ENCODE measurements around the gene ZNF746.
A peak's percentile ranks its signal among the peaks of the same experiment; 100 is the strongest.
"Not testable (repeated sequence)": the region's sequence is repeated elsewhere in the genome, so short reads cannot be mapped to it uniquely, and the experiment has no call there.

The ZNF746 gene

DNA sequence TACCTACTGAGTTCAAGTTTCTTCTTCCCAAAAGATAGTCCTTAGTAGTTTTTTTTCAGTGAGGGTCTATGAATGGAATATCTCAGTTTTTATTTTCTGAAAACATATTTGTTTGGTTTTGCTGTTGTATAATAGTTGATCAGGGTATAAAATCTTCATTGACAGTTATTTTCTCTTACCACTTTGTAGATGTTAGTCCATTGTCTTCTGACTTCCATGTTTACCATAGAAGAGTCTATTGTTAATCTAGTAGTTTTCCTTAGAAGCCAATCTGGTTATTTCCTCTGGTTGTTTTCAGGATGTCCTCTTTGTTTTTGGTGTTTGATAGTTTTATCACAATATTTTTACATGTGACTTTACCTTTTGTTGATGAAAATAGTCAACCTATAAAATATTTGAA is 31.2 kb downstream of the ZNF746 start:
- DNase-seq: no peak
- in situ Hi-C loops (cut with HindIII; ENCODE audit: low pct_ligation_motif_present, low pct_unique_long_range_greater_than_20kb, low sequenced_read_pairs): no loop called here

DNA sequence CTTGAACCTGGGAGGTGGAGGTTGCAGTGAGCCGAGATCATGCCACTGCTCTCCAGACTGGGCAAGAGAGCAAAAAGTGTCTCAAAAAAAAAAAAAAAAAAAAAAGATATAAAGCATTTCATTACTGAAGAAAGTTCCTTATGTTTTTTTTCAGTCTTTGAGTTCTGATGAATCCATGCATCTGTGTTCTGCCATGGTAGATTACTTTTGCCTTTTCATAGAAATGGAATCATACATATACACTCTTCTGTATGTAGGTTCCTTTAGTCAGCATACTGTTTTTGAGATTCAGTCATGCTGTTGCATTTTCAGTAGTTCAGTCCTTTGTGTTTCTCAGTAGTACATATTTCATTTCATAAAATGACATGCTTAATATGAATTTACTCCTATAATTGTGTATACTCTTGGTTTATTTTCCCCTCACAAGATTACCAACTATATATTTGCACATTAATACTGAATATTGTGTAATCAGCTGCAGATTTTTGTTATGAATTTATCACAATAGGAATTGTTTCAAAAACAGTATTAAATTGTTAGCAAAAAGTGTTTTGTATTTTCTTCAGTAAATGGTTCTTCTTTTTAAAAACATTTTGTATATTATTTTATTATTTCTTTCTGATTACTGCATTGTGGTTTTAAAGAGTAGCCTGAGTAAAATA is 34.0 kb downstream of the ZNF746 start:
- in situ Hi-C loops (cut with HindIII; ENCODE audit: low pct_ligation_motif_present, low pct_unique_long_range_greater_than_20kb, low sequenced_read_pairs): no loop called here

DNA sequence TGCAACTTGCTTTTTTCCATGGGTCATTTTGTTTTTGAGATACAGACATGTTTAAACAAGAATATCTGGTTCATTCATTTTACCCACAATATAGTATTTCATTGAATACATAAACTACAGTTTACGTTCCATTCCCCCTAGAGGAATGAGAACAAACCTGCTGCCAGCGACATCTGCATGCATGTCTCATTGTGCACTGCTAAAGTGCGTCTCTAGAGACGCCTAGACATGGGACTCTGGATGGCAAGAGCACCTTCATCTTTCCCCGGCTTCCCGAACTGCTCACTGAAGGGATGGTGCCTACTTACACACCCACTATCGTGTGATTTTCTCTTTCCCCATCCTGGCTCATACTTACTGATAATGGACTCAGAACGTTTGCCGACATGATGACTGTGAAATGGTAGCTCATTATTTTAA is 35.5 kb downstream of the ZNF746 start:
- in situ Hi-C loops (cut with HindIII; ENCODE audit: low pct_ligation_motif_present, low pct_unique_long_range_greater_than_20kb, low sequenced_read_pairs): no loop called here
- no peak for DNase-seq

More for the DNA sequence above, 34.0 kb downstream of the ZNF746 start:
- DNase-seq: no peak

DNA sequence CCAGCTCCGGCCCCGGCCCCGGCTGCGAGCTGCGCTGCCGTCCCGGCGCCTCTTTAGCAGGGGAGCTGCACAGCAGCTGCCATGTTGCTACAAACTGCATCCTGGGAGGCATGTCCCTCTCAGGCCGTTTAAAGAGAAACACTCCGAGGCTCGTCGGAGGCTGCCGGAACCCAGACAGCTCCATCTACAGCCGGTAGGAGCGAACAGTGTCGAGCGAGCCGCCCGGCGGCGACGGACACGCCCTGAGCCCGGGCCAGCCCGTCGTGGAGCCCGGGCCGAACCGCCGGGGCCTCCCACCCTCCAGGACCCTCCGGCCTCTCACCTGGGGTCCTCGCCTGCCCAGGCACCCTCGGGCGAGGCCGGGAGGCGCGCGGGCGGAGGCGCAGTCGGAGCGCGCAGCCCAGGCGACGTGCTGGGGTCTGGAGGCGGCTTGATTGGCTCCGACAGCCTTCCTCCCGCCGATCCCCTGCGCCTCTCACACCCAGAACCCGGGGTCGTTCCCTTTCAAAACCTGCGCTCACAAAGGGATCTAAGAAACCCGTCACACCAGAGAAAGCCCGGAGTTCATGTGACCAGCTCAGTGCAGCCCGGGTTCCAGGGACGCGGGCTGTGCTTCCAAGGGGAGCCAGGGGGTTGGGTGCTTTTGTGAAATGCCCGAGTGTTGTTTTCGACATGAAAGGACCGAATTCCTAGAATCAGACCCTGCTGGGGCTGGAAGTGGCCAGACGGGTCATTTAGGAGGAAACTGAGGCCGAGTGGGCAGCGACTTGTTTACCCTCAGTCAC is 36.9 kb downstream of the ZNF746 start, which contains the start of gene ZNF777:
Gene ZNF777, minus strand, starts transcription at position 570 of the 785 bp plus-strand sequence. CDS start 5,040 bp downstream, outside the sequence.
- in situ Hi-C loops (cut with HindIII; ENCODE audit: low pct_ligation_motif_present, low pct_unique_long_range_greater_than_20kb, low sequenced_read_pairs): no loop called here
- DNase-seq: peak; percentile 93

DNA sequence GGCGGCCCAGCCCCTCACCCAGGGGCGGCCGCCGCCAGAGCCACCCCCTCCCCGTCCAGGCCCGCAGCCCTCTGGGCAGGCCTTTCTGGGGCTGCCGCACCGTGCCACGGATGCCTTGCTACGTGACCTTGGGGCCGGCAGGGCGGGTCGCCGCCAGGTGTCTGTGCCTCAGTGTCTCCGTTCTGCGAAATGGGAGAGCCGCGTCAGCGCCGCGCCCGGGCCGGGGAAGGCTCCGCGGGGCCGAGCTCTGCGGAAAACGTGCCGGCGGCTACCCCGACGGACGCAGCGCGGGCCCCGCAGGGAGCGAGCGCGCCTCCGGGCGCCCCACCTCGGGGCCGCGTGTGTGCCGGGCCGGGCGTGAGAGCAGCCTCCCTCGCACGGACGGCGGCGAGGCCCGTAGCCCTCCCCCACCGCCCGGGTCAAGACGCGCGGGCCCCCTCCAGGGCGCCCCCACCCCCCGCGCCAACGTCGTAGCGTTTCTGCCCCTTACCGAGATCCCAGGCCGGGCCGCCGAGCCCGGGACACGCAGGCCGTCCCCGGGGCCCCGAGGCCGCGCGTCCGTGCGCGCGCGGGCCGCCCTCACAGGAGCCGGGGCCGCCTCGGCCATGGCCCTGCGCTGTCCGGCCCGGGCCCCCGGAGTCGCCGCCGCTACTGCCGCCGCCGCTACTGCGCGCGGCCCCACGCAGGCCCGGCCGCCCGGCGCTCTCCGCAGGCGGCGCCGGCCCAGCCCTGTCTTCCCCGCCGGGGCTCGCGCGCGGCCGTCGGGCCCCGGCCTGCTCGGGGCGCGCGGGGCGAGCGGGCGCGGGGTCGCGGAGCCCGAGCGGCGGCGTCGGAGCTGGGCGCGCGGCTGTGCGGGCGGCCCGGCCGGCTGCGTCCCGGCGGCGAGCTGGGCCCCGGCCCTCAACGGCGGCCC is 37.8 kb downstream of the ZNF746 start:
- DNase-seq: peak; percentile 24
- in situ Hi-C loops (cut with HindIII; ENCODE audit: low pct_ligation_motif_present, low pct_unique_long_range_greater_than_20kb, low sequenced_read_pairs): no loop called here

DNA sequence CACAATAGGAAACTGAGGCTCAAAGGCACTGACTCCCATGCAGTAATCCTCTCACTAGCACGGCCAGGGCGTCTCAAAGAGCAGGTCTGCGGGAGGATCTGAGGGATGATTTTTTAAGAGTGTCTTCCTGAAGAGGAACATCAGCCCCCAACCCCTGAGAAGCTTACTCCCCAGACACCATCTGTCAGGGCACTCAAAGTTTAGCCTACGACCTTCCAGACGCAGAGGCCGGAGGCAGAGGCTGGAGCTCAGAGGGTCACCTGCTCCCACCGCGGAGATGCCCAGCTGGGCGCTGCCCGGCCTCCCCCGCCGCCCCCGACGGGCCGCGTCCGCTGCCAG is 38.4 kb downstream of the ZNF746 start:
- no peak for DNase-seq
- in situ Hi-C loops (cut with HindIII; ENCODE audit: low pct_ligation_motif_present, low pct_unique_long_range_greater_than_20kb, low sequenced_read_pairs): no loop called here

DNA sequence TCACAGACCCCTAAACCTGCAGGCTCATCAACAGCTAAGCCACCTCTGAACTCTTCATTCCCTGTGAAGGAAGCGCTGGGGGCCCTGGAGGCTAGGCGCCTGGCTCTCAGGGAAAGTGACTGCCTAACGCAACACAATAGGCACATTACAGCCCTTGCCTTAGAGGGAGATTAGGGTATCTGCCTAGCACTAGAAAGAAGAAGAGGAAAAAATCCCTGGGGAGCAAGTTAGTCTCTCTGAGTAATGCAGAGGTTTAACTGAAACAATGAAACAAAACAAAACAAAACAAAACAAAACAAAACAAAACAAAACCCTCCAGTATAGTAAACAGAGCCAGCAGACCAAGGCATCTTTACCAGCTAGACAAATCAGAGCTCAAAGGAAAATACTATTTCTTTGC is 39.4 kb downstream of the ZNF746 start:
- in situ Hi-C loops (cut with HindIII; ENCODE audit: low pct_ligation_motif_present, low pct_unique_long_range_greater_than_20kb, low sequenced_read_pairs): no loop called here
- DNase-seq: no peak

DNA sequence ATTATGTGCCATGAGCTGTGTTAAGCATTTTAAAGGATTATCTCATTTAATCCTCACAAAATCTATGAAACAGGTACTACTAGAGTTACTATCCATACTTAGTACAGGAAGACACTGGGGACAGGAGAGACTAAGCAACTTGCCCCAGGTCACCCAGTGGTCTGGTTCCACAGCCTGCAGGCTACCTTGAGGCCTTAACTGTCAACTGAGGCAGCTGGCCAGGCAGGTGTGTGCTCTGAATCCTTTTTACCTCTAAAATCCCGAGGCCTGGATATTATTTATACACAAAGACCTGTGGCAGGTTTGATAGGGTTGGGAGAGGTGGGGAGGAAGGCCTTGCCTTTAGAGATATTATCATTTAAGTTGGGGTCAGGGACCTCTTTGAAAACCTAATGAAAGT is 39.8 kb downstream of the ZNF746 start:
- in situ Hi-C loops (cut with HindIII; ENCODE audit: low pct_ligation_motif_present, low pct_unique_long_range_greater_than_20kb, low sequenced_read_pairs): no loop called here

DNA sequence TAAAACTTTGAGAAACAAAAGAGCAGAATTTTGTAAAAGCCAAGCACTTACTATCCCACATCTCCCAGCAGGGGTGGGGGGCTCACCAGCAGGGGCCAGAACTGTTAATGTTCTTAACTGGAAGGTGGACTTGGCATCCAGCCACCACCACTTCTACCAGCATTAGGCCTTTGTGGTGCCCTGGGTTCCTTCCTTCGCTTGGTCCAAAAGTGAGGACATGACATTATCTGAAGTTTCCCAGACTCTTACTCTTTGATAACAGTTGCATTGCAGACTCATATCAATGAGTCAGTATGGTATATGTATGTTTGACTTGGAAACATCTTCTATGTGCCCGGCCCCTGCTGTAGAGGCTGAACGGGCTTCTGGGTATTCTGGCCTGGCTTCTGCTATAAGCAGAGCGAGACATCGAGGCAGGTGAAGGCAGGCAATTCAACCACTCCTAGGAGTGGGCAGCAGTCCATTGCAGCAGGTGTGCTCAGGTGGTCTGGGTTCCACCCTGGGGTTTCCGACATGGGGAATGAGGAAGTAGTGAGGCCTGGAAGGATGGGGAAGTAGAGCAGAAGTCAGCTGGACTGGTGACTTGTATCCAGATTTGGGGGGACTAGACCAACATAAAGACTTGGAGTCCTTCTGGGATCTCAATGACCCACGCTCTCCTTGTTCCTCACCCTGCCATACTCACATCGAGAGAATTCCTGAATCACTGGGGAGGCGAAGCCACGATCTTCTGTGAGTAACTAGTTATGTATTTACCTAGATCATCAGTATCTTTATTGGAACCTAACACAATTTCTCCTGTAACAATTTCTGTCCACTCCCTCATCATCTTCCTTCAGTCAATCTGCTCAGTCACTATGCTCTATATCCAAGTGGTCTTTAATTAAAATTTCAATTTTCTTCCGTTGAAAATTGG is 40.8 kb downstream of the ZNF746 start:
- in situ Hi-C loops (cut with HindIII; ENCODE audit: low pct_ligation_motif_present, low pct_unique_long_range_greater_than_20kb, low sequenced_read_pairs): no loop called here
- peak; percentile 54 for DNase-seq

More for the DNA sequence above, 39.8 kb downstream of the ZNF746 start:
- no peak for DNase-seq

DNA sequence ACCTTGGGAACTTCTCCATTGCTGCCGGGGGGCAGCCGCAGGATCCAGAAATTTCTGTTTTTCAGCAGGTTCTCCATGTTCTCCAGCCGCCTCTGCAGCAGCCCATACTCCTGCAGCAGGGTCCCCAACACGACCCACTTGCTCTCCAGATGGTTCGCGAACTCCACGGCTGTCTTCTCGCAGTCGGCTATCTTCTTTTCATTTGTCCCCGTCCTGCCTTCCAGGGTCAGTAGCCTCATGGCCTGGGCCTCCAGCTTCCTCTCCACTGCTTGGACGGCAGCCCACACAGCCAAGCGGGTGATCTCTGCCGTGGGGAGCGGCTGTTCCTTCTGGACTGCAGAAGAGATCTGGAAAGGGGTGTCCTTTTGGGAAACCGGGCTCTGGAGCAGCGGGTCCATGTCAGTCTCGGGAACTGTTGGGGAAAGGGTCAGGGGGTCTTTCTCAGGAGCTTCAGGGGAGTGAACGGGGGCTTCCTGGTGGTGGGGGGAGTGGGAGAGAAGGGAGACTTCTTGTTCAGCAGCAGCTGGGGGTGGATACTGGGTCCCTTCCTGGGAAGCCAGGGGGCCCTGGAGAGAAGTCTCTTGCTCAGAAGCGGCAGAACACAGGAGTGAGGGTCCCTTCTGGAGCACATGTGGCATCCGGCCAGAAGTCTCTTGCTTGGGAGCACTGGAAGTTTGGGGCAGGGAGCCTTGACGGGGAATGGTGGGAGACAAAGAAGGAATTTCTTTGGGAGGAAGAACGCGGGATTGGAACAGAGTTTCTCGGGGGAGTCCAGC is 42.2 kb downstream of the ZNF746 start:
- no peak for DNase-seq
- in situ Hi-C loops (cut with HindIII; ENCODE audit: low pct_ligation_motif_present, low pct_unique_long_range_greater_than_20kb, low sequenced_read_pairs): no loop called here

DNA sequence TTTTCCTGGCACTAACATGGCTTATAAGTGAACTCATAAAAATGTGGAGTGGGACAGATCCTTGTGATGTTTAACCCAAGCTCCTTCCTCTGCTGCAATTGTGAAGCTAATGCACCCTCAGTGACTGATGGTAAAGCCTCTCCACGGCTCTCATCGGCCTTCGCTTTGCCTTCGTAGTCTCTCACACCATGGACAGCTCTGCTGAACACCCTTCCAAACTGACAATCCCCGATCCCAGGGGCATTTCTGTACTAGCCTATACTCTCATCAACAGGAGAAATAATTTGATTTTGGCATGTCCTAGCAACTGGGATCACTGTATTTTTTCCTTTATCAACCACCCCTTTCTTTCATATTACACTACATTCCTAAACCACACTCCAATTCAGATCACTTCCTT is 42.9 kb downstream of the ZNF746 start:
- no peak for DNase-seq
- in situ Hi-C loops (cut with HindIII; ENCODE audit: low pct_ligation_motif_present, low pct_unique_long_range_greater_than_20kb, low sequenced_read_pairs): no loop called here

DNA sequence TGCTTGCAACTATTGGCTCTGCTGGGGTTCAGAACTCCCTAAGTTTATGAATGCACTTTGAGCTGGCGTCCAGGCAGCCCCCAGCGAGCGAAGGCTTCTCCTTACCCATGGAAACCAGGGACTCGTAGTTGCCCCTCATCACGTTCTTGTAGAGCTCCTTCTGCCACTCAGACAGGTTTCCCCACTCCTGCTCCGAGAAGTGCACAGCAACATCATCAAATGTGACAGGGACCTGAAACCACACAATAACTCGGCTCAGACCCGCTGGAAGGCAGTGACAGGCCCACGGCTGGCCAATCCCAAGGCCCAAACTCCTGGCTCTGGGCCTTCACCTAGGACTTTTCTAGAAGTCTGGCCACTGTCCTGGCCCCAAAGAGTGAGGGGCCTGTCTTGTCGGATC is 43.6 kb downstream of the ZNF746 start:
- no peak for DNase-seq
- in situ Hi-C loops (cut with HindIII; ENCODE audit: low pct_ligation_motif_present, low pct_unique_long_range_greater_than_20kb, low sequenced_read_pairs): no loop called here

DNA sequence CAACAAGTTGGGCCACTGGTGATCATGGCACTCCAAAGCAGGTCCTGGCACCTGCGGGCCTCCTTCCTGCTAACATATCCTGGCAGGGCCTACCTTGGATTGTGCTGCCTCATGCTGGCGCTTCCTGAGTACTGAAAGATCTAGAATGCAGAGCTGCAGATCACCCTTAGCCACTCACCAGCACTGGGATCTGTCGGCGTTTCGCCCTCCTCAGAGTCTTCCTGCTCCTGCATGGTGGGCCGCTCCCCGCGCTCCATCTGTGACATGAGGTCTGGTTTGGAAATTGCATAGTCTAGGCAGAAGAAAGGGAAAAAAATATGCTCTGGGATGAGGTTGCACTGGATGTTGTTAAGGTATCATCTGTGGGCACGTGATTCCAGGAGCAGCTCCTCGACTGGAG is 46.8 kb downstream of the ZNF746 start:
- DNase-seq: no peak
- in situ Hi-C loops (cut with HindIII; ENCODE audit: low pct_ligation_motif_present, low pct_unique_long_range_greater_than_20kb, low sequenced_read_pairs): no loop called here

DNA sequence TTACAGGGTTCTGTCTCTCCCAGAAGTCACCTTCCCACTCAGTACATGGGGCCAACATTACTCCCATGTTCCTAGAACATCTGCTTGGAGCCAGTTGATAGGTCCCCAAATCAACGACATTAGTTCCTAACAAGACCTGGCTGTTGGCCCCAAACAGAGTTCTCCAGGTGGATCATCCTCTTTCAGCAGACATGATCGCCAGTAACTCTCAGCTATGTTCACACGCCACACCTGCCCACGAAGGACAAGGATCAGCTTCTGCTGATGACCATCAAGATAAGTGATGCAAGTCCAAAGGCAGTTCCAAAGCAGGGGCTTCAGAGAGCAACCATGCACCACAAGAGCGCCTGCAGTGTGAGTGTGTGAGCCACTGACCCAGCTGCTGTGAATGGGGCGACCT is 47.7 kb downstream of the ZNF746 start:
- DNase-seq: no peak
- in situ Hi-C loops (cut with HindIII; ENCODE audit: low pct_ligation_motif_present, low pct_unique_long_range_greater_than_20kb, low sequenced_read_pairs): no loop called here

DNA sequence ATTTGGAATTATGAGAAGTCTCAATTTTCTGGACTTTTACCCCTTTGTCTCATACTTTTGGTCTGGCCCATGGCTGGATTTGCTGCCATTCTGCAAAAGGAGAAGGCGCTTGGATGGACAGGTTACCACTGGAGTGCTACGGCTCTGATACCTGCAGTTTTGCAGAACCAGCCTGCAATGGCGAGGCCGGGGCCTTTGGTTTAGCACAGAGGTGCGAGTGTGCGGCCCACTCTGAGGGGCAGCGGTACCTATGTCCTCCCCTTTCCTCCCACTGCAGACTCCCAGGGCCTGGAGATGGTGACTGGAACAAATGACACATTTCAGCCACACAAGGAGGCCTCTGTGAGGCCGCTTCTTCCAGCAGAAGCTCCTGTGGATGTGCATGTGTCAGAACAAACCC is 48.6 kb downstream of the ZNF746 start:
- in situ Hi-C loops (cut with HindIII; ENCODE audit: low pct_ligation_motif_present, low pct_unique_long_range_greater_than_20kb, low sequenced_read_pairs): no loop called here
- no peak for DNase-seq

DNA sequence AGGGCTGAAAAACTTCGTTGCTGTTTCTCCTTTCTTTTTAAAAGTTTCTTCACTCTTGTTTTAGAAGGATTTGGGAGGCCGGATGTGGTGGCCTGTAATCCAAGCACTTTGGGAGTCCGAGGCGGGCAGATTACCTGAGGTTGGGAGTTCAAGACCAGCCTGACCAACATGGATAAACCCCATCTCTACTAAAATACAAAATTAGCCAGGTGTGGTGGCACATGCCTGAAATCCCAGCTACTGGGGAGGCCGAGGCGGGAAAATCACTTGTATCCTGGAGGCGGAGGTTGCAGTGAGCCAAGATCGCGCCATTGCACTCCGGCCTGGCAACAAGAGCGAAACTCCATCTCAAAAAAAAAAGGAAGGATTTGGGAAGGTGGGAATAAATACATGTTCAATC is 51.6 kb downstream of the ZNF746 start:
- in situ Hi-C loops (cut with HindIII; ENCODE audit: low pct_ligation_motif_present, low pct_unique_long_range_greater_than_20kb, low sequenced_read_pairs); DNase-seq: not testable (repeated sequence)

DNA sequence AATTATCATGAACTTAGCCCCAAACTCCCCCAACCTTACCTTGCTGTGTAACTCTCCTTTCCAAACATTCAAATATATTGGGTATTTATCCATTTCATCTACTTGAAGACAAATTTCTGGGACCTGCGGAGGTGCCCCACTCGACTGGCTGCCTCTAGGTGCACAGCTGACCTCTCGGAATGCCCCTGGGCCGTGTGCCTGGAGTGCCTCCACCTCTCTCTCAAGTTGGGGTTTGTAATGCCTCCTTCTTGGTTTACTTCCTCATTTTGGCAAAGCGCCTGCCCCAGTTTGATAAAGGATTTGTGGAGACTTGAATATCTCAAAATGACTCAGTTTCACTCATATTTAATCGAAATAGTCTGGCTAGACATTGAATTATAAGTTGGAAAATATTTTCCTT is 53.3 kb downstream of the ZNF746 start:
- in situ Hi-C loops (cut with HindIII; ENCODE audit: low pct_ligation_motif_present, low pct_unique_long_range_greater_than_20kb, low sequenced_read_pairs): no loop called here

DNA sequence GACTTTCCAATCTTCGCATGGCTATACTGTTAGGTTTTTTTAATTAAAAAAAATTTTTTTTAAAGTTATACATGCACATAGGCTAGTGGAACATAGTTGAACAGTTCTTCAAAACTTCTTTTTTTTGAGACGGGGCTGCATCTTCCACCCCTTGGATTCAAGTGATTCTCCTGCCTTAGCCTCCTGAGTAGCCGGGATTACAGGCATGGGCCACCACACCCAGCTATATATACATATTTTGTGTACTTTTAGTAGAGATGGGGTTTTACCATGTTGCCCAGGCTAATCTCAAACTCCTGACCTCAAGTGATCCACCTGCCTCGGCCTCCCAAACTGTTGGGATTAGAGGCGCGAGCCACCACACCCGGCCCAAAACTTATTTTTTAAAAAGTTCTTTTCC is 54.1 kb downstream of the ZNF746 start:
- DNase-seq: no peak
- in situ Hi-C loops (cut with HindIII; ENCODE audit: low pct_ligation_motif_present, low pct_unique_long_range_greater_than_20kb, low sequenced_read_pairs): no loop called here

More for the DNA sequence above, 53.3 kb downstream of the ZNF746 start:
- no peak for DNase-seq

Data from ACHN (cell line).